Testis (tissue), 3 donors: ENCODE results near the gene PCF11. TPM values are rescaled to one million over a fixed set of nuclear protein-coding genes. Genes with fewer than 3 reads are reported as not detected.

Experiments used
- DNase-seq: peaks from one replicate; pipeline ENCODE4 v3.0.0-alpha.2; 2019
- H3K27ac ChIP-seq, 2 donors: fragments of 200-600 bp; sonication (generic); one replicate each; pipeline ENCODE4 v1.5.1; 2019
- H3K27me3 ChIP-seq: fragments of 200-600 bp; sonication (generic); one replicate; pipeline ENCODE4 v1.5.1; 2019
- H3K36me3 ChIP-seq: fragments of 200-600 bp; sonication (generic); one replicate; pipeline ENCODE4 v1.5.1; 2017; ENCODE audit warnings: low read depth; ENCODE audit errors: missing control alignments
- H3K4me1 ChIP-seq: fragments of 200-600 bp; sonication (generic); one replicate; pipeline ENCODE4 v1.5.1; 2019
- H3K4me3 ChIP-seq, 2 donors: fragments of 200-600 bp; sonication (generic); one replicate each; pipeline ENCODE4 v1.5.1; 2017 to 2019
- H3K9me3 ChIP-seq: fragments of 200-600 bp; sonication (generic); one replicate; pipeline ENCODE4 v1.5.1; 2017
- POLR2A ChIP-seq: fragments of 450-650 bp; IDR thresholded peaks from one replicate; pipeline ENCODE4 v1.6.1; 2017; ENCODE audit warnings: antibody characterized with exemption, mild to moderate bottlenecking, moderate library complexity
- WGBS, 2 donors: methylation state at CpG; one replicate each; pipeline ENCODE4 v1.1.5; 2018; 5-methylcytosine and 5-hydroxymethylcytosine counted together
- intact Hi-C: fragments of 100-400 bp; cut with DNase I; formaldehyde crosslinking; loops from one replicate; pipeline ENCODE4 v1.15.1; 2023; ENCODE audit warnings: low total_unique reads
- polyA plus RNA-seq: library from polyadenylated mRNA; stranded (reverse); fragments of 350-450 nt; fragmentation: Illumina TruSeq; extraction: RNeasy Lipid Tissue Mini Kit (QIAGEN cat#74804); gene quantifications from one replicate; pipeline ENCODE4 v1.2.3, GENCODE V29; 2014; ENCODE audit warnings: low read depth, low replicate concordance; ENCODE audit not compliant: insufficient read depth
- total RNA-seq, 2 donors: library from RNA; depleted of rRNA; stranded (reverse); fragments of >200 nt; gene quantifications; one replicate each; pipeline ENCODE4 v1.2.3, GENCODE V29; 2016
- TF ChIP-seq, protein P1 (sequence below), 3 experiments: fragments of 450-650 bp in 2 of 3; fragments of 200-600 bp in 1 of 3; sonication (generic) in 1 of 3; IDR thresholded peaks; one replicate each; pipeline ENCODE4 v1.5.1; 2016 to 2019; ENCODE audit warnings: antibody characterized with exemption in 3 of 3, mild to moderate bottlenecking in 2 of 3, moderate library complexity in 1 of 3

Gene PCF11
- total and polyA plus RNA-seq, 3 donors from 2014 or later: 36.1 to 100.0 (median 80.5) TPM

GRCh38 chr11:83150450-83150849 lies 6.5 kb upstream of the PCF11 start:
- TF ChIP-seq, protein P1, sequence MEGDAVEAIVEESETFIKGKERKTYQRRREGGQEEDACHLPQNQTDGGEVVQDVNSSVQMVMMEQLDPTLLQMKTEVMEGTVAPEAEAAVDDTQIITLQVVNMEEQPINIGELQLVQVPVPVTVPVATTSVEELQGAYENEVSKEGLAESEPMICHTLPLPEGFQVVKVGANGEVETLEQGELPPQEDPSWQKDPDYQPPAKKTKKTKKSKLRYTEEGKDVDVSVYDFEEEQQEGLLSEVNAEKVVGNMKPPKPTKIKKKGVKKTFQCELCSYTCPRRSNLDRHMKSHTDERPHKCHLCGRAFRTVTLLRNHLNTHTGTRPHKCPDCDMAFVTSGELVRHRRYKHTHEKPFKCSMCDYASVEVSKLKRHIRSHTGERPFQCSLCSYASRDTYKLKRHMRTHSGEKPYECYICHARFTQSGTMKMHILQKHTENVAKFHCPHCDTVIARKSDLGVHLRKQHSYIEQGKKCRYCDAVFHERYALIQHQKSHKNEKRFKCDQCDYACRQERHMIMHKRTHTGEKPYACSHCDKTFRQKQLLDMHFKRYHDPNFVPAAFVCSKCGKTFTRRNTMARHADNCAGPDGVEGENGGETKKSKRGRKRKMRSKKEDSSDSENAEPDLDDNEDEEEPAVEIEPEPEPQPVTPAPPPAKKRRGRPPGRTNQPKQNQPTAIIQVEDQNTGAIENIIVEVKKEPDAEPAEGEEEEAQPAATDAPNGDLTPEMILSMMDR (IDR thresholded peaks at IDR 0.05): no peak
- TF ChIP-seq POLR2A: no peak
- Histone ChIP-seq H3K4me1 (no peaks in the 10 kb centered on the region), H3K27me3 (no peaks in the 10 kb centered on the region), H3K9me3 (no peaks in the 10 kb centered on the region), H3K36me3 (no peaks in the 10 kb centered on the region), H3K4me3 (no peak overlapping the region), H3K27ac (no peak overlapping the region)
- intact Hi-C loops: no loop called here
- DNase-seq: no peak
- 93% methylated on average over 2 of the region's 2 CpGs for WGBS, 2 donors

GRCh38 chr11:83151274-83151977 lies 5.5 kb upstream of the PCF11 start:
- Histone ChIP-seq H3K4me1 (no peaks in the 10 kb centered on the region), H3K27me3 (no peaks in the 10 kb centered on the region), H3K9me3 (no peaks in the 10 kb centered on the region), H3K27ac (no peak overlapping the region), H3K4me3 (no peak overlapping the region), H3K36me3 (no peaks in the 10 kb centered on the region)
- TF ChIP-seq, protein P1 (IDR thresholded peaks at IDR 0.05): no peak
- TF ChIP-seq POLR2A: no peak
- intact Hi-C loops: no loop called here
- DNase-seq: no peak
- 89 to 92% methylated on average over 10 of the region's 10 CpGs for WGBS, 2 donors

GRCh38 chr11:83152264-83152663 lies 4.7 kb upstream of the PCF11 start:
- H3K36me3 ChIP-seq: no peaks in the 10 kb centered on the region
- no peaks in the 10 kb centered on the region for H3K9me3 ChIP-seq
- no peaks in the 10 kb centered on the region for H3K4me1 ChIP-seq
- no peak overlapping the region for H3K4me3 ChIP-seq
- H3K27me3 ChIP-seq: no peaks in the 10 kb centered on the region
- TF ChIP-seq POLR2A: no peak
- TF ChIP-seq, protein P1 (IDR thresholded peaks at IDR 0.05): no peak
- intact Hi-C loops: no loop called here
- H3K27ac ChIP-seq: no peak overlapping the region
- DNase-seq: no peak
- WGBS, 2 donors: 90 to 100% methylated on average over 2 of the region's 2 CpGs

- Histone ChIP-seq H3K36me3 (no peaks in the 10 kb centered on the region), H3K4me1 (no peaks in the 10 kb centered on the region), H3K4me3 (no peak overlapping the region), H3K27me3 (no peaks in the 10 kb centered on the region), H3K9me3 (no peaks in the 10 kb centered on the region), H3K27ac (no peak overlapping the region)
- no peak for DNase-seq
- 66 to 86% methylated on average over 6 of the region's 6 CpGs for WGBS, 2 donors
- no peak for TF ChIP-seq POLR2A
- TF ChIP-seq, protein P1 (IDR thresholded peaks at IDR 0.05): no peak
- intact Hi-C loops: no loop called here
These were observed 3.2 kb upstream of the PCF11 start for GRCh38 chr11:83153764-83154163.
